Right lobe of liver (tissue), 6 donors: ENCODE results near the gene TMEM270. TPM values are rescaled to one million over a fixed set of nuclear protein-coding genes. Genes with fewer than 3 reads are reported as not detected.

Source experiments
- ATAC-seq, 4 donors: fragments of 200-7000 bp; cut with Tn5 transposase; one replicate each; pipeline ENCODE4 v1.9.1; 2020; ENCODE audit warnings: mild to moderate bottlenecking in 4 of 4, moderate library complexity in 4 of 4
- DNase-seq, 3 donors: peaks; one replicate each; pipeline ENCODE4 v3.0.0-alpha.2; 2020
- H3K27ac ChIP-seq, 3 donors: fragments of 200-600 bp; one replicate each; pipeline ENCODE4 v1.8.0; 2022
- H3K27me3 ChIP-seq, 2 donors: fragments of 200-600 bp; one replicate each; pipeline ENCODE4 v1.8.0; 2022
- H3K36me3 ChIP-seq, 4 donors: fragments of 200-600 bp; sonication (generic) in 1 of 4; one replicate each; pipeline versions ENCODE4 v1.5.1 to v1.8.0; 2017 to 2022; ENCODE audit warnings: control low read depth in 1 of 4
- H3K4me1 ChIP-seq, 4 donors: fragments of 200-600 bp; sonication (generic) in 1 of 4; one replicate each; pipeline versions ENCODE4 v1.5.1 to v1.8.0; 2017 to 2022; ENCODE audit warnings: control low read depth in 1 of 4
- H3K4me3 ChIP-seq, 3 donors: fragments of 200-600 bp; one replicate each; pipeline ENCODE4 v1.8.0; 2022
- H3K9me3 ChIP-seq, 4 donors: fragments of 200-600 bp; sonication (generic) in 1 of 4; one replicate each; pipeline versions ENCODE4 v1.5.1 to v1.8.0; 2017 to 2022; ENCODE audit warnings: control low read depth in 1 of 4
- POLR2A ChIP-seq: fragments of 450-650 bp; IDR thresholded peaks from one replicate; pipeline ENCODE4 v1.6.1; 2017; ENCODE audit warnings: antibody characterized with exemption, mild to moderate bottlenecking
- WGBS: methylation state at CpG from one replicate; pipeline ENCODE4 v1.1.6; 2018; ENCODE audit warnings: low coverage, low lambda C conversion rate; ENCODE audit not compliant: insufficient coverage; ENCODE audit errors: missing lambda C conversion rate; 5-methylcytosine and 5-hydroxymethylcytosine counted together
- intact Hi-C, 2 donors: fragments of 100-400 bp; cut with DNase I; formaldehyde crosslinking; loops; one replicate each; pipeline versions ENCODE4 v1.11.2 to v1.14.1; 2022
- total RNA-seq, 6 experiments: library from RNA; depleted of rRNA in 2 of 6; stranded (reverse); fragments of >200 nt in 2 of 6; fragmentation: NEBNext Ultra II Directional in 3 of 6; extraction: Animal tissue kit (Norgen Biotek cat#: 25700) in 3 of 6; gene quantifications; one replicate each; pipeline versions ENCODE4 v1.1.0 to v1.2.4, GENCODE V29; 2016 to 2023
- TF ChIP-seq, protein P1 (sequence below), 4 donors: fragments of 200-600 bp in 3 of 4; fragments of 450-650 bp in 1 of 4; IDR thresholded peaks; one replicate each; pipeline versions ENCODE4 v1.5.1 to v1.8.0; 2016 to 2022; ENCODE audit warnings: antibody characterized with exemption in 4 of 4, mild to moderate bottlenecking in 2 of 4
- donor health status: DM: no; HTN: yes; CAD: no.
- donor health status: DM: no; HTN: no; CAD: no.
- donor health status: DM: no; HTN: no; CAD: no.
- donor health status: DM: no; HTN: yes; CAD: no.
- donor health status: DM: no; HTN: yes; CAD: no.

TMEM270 gene
- total RNA-seq, 6 experiments from 2014 or later = not detected

DNA sequence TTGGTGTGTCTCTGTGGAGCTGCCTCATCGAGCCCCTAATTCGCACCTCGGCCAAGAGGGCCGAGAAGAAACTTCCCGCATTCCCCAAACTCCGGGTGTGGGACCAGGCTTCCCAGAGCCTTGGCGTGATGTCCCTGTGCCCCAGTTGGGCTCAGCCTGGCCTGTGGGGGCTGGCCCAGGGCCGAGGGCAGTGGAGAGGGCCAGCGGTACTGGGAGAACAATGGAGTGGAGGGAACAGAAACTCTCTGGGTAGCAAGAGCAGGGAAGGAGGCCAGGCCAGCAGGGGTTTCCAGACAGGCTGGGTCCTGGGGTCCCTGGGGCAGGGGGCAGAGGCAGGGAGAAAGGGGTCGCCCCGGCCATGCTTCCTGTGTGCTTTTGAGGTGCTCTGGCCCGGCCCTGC is 16.0 kb downstream of the TMEM270 start:
- H3K9me3 ChIP-seq = no peaks in the 10 kb centered on the region
- ATAC-seq (no peak), DNase-seq (no peak)
- no peak for TF ChIP-seq POLR2A
- TF ChIP-seq, protein P1, sequence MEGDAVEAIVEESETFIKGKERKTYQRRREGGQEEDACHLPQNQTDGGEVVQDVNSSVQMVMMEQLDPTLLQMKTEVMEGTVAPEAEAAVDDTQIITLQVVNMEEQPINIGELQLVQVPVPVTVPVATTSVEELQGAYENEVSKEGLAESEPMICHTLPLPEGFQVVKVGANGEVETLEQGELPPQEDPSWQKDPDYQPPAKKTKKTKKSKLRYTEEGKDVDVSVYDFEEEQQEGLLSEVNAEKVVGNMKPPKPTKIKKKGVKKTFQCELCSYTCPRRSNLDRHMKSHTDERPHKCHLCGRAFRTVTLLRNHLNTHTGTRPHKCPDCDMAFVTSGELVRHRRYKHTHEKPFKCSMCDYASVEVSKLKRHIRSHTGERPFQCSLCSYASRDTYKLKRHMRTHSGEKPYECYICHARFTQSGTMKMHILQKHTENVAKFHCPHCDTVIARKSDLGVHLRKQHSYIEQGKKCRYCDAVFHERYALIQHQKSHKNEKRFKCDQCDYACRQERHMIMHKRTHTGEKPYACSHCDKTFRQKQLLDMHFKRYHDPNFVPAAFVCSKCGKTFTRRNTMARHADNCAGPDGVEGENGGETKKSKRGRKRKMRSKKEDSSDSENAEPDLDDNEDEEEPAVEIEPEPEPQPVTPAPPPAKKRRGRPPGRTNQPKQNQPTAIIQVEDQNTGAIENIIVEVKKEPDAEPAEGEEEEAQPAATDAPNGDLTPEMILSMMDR (IDR thresholded peaks at IDR 0.05) = no peak
- intact Hi-C loops = no loop called here
- H3K4me3 ChIP-seq = no peak overlapping the region
- no peak overlapping the region for H3K27ac ChIP-seq
- WGBS = 83% methylated on average over 1 of the region's 12 CpGs
- peaks cover 0 to 24% (median 12%) of the 10 kb centered on the region in 4 donors for H3K4me1 ChIP-seq
- H3K27me3 ChIP-seq = no peaks in the 10 kb centered on the region
- no peaks in the 10 kb centered on the region for H3K36me3 ChIP-seq

DNA sequence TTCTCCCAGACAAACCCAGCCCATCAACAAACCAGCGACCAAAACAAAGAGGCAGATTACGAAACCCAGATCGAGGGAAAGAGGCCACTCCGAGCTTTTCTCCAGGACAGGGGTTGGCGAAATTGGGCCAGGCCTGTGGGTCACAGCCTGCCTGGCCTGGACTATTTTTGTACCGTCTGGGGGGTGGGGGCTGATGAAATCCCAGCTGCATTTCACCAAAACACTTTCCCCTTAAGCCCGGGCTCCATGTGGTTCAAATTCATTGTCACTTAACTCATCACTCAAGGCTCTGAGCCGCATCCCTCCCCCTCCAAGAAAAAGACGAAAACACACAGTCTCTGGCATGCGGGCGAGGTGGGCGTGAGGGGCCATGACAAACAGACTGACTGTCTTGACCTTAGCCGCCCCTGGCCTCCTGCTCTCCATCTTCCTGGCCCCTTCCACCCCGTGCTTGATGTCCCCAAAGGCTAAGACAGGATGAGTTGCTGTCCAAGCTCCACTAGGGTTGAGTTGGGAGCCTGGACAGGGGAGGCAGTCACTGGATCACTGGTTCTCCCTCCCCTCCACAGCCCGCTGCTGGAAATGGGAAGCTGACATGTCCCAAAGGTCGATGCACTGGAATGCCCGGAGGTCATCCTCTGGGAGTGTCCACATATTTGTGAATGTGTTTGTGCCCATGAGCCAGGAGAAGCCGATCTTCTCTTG is 19.2 kb downstream of the TMEM270 start:
- ATAC-seq (peak; percentile 94 to 96 (median 96)), DNase-seq (peak; percentile 79 to 89 (median 87))
- no peak for TF ChIP-seq POLR2A
- TF ChIP-seq, protein P1 (IDR thresholded peaks at IDR 0.05) = no peak
- intact Hi-C loops = no loop called here
- H3K9me3 ChIP-seq = no peaks in the 10 kb centered on the region
- H3K36me3 ChIP-seq = no peaks in the 10 kb centered on the region
- peak overlapping the region; percentile 25 to 66 (median 59) for H3K27ac ChIP-seq
- no peaks in the 10 kb centered on the region for H3K27me3 ChIP-seq
- peaks cover 0 to 22% (median 10%) of the 10 kb centered on the region in 4 donors for H3K4me1 ChIP-seq
- WGBS = 17% methylated on average over 11 of the region's 18 CpGs
- H3K4me3 ChIP-seq = peak overlapping the region in 1 of 3 donors; percentile 3

DNA sequence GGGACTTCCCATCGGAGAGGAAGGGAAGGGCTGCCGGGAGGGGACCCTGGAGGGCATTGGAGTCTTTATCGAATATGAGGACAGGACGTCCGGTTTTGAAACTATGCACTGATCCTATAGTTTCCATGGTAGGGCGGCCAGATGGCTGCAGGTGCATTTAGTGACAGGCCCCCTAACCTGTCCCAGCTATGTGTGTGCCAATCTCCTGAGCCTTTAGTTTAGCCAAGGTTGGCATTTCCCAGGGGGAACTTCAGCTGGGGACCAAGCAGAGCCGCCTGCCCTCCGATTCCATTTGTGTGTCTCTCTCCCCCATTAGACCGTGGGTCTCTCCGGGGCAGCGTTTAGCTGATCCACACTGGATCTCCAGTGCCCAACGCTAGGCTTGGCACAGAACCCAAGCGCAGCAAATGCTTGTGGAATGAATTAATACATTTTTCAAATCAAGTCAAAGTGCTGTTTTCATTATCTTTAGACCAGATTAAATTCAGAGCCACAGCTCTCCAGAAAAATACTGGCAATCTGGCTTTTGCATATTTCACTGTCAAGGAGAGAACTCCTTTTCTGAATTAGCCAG is 19.9 kb downstream of the TMEM270 start:
- 29% methylated on average over 8 of the region's 13 CpGs for WGBS

DNA sequence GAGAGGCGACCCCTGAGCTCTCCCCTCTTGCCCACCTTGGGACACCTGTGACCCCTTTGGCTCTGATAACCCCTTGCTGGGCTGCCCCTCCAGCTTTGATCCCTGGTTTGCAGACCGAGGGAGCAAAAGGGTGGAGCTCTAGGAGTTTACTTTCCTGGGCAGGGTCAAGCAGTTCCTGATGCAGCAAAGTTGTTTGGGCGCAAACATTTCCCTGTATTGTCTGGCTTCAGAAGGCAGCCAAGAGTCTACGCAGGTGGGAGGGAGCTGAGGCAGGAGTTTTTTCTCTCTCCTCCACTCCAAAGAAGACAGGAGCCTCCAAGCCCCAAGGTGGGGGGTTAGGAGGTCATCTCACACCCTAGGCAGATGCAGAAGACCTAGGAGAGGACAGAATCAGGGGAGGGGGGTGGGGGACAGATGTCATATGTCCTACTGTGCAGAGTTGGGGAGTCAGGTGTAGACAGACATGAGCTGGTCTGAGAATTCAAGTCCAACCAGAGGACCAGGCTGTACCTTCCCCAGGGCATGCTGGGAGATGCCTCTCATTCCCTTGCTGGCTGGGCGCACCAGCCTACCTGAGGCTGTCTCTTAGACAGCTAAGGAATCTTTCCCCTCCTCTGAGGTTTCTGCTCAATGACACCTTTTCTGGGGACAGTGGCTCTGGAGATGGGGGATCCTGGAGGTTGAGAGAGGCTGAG is 20.5 kb downstream of the TMEM270 start:
- Histone ChIP-seq H3K27ac (no peak overlapping the region), H3K27me3 (no peaks in the 10 kb centered on the region), H3K9me3 (no peaks in the 10 kb centered on the region), H3K4me3 (no peak overlapping the region), H3K36me3 (no peaks in the 10 kb centered on the region), H3K4me1 (peaks cover 0 to 22% (median 10%) of the 10 kb centered on the region in 4 donors)
- 73% methylated on average over 3 of the region's 5 CpGs for WGBS
- DNase-seq (no peak), ATAC-seq (no peak)
- TF ChIP-seq, protein P1 (IDR thresholded peaks at IDR 0.05) = no peak
- no peak for TF ChIP-seq POLR2A
- intact Hi-C loops = no loop called here

More for the DNA sequence above, 19.9 kb downstream of the TMEM270 start:
- Histone ChIP-seq H3K27ac (peak overlapping the region; percentile 25 to 66 (median 59)), H3K27me3 (no peaks in the 10 kb centered on the region), H3K36me3 (no peaks in the 10 kb centered on the region), H3K9me3 (no peaks in the 10 kb centered on the region), H3K4me3 (no peak overlapping the region), H3K4me1 (peaks cover 0 to 22% (median 10%) of the 10 kb centered on the region in 4 donors)
- DNase-seq (no peak), ATAC-seq (no peak)
- intact Hi-C loops = no loop called here
- TF ChIP-seq, protein P1 (IDR thresholded peaks at IDR 0.05) = no peak
- no peak for TF ChIP-seq POLR2A
